ENCODE data around the gene LILRA2. TPM values are rescaled to one million over a fixed set of nuclear protein-coding genes. Genes with fewer than 3 reads are reported as not detected.
"Not testable (repeated sequence)": the region's sequence is repeated elsewhere in the genome, so short reads cannot be mapped to it uniquely, and the experiment has no call there.

LILRA2 gene
- total RNA-seq = not detected in 2 replicates

- intact Hi-C loops (cut with micrococcal nuclease) = no loop called here
Observed at GRCh38 chr19:54573330-54573872, at the start of gene LILRA2. TSS of gene LILRA2 (plus strand) at chr19:54573790. CDS start at chr19:54573879, 89 bp downstream.

GRCh38 chr19:54525636-54526035 lies 48.0 kb upstream of the LILRA2 start:
- intact Hi-C loops (cut with micrococcal nuclease) = no loop called here

- intact Hi-C loops (cut with micrococcal nuclease) = no loop called here
Observed at GRCh38 chr19:54526972-54527371, 46.6 kb upstream of the LILRA2 start.

GRCh38 chr19:54530866-54531265 lies 42.7 kb upstream of the LILRA2 start:
- intact Hi-C loops (cut with micrococcal nuclease) = no loop called here

- intact Hi-C loops (cut with micrococcal nuclease) = no loop called here
Observed at GRCh38 chr19:54532528-54532927, 41.1 kb upstream of the LILRA2 start.

GRCh38 chr19:54533476-54533875 lies 40.1 kb upstream of the LILRA2 start:
- intact Hi-C loops (cut with micrococcal nuclease) = no loop called here

- intact Hi-C loops (cut with micrococcal nuclease) = no loop called here
Observed at GRCh38 chr19:54534156-54534555, 39.4 kb upstream of the LILRA2 start.

GRCh38 chr19:54535601-54536000 lies 38.0 kb upstream of the LILRA2 start:
- intact Hi-C loops (cut with micrococcal nuclease) = no loop called here

- intact Hi-C loops (cut with micrococcal nuclease) = no loop called here
Observed at GRCh38 chr19:54536956-54537355, 36.6 kb upstream of the LILRA2 start.

- intact Hi-C loops (cut with micrococcal nuclease) = no loop called here
Observed at GRCh38 chr19:54541712-54542111, 31.9 kb upstream of the LILRA2 start.

GRCh38 chr19:54548806-54549205 lies 24.8 kb upstream of the LILRA2 start:
- intact Hi-C loops (cut with micrococcal nuclease) = no loop called here

- intact Hi-C loops (cut with micrococcal nuclease) = no loop called here
Observed at GRCh38 chr19:54549224-54549623, 24.4 kb upstream of the LILRA2 start.

- intact Hi-C loops (cut with micrococcal nuclease) = no loop called here
Observed at GRCh38 chr19:54551293-54551692, 22.3 kb upstream of the LILRA2 start.

- intact Hi-C loops (cut with micrococcal nuclease) = no loop called here
Observed at GRCh38 chr19:54551950-54552912, 21.4 kb upstream of the LILRA2 start.

GRCh38 chr19:54552913-54553310 lies 20.7 kb upstream of the LILRA2 start:
- intact Hi-C loops (cut with micrococcal nuclease) = no loop called here

GRCh38 chr19:54554006-54554405 lies 19.6 kb upstream of the LILRA2 start:
- intact Hi-C loops (cut with micrococcal nuclease) = no loop called here

- intact Hi-C loops (cut with micrococcal nuclease) = no loop called here
Observed at GRCh38 chr19:54554896-54555295, 18.7 kb upstream of the LILRA2 start.

GRCh38 chr19:54556194-54556593 lies 17.4 kb upstream of the LILRA2 start:
- intact Hi-C loops (cut with micrococcal nuclease) = no loop called here

- intact Hi-C loops (cut with micrococcal nuclease) = no loop called here
Observed at GRCh38 chr19:54558339-54558738, 15.3 kb upstream of the LILRA2 start.

- intact Hi-C loops (cut with micrococcal nuclease) = no loop called here
Observed at GRCh38 chr19:54560881-54561385, 12.7 kb upstream of the LILRA2 start.

GRCh38 chr19:54561840-54562239 lies 11.8 kb upstream of the LILRA2 start:
- intact Hi-C loops (cut with micrococcal nuclease) = no loop called here

- intact Hi-C loops (cut with micrococcal nuclease) = not testable (repeated sequence)
Observed at GRCh38 chr19:54563206-54563605, 10.4 kb upstream of the LILRA2 start.

GRCh38 chr19:54570316-54570715 lies 3.3 kb upstream of the LILRA2 start:
- intact Hi-C loops (cut with micrococcal nuclease) = no loop called here

All from T-helper 2 cell treated with Interferon-gamma antibody and Interleukin-4, amounts not matched to agents 100 ng/mL and 5 ng/mL, for 36 hours (primary cell).